SJCRH30 (cell line): ENCODE measurements around the gene ERICH6. TPM values are rescaled to one million over a fixed set of nuclear protein-coding genes. Genes with fewer than 3 reads are reported as not detected.
"Not testable (repeated sequence)": the region's sequence is repeated elsewhere in the genome, so short reads cannot be mapped to it uniquely, and the experiment has no call there.

Experiments used
- DNase-seq, 2 experiments: peaks; one replicate each; pipeline ENCODE4 v3.0.0-alpha.2; 2015 to 2020
- H3K27ac ChIP-seq: fragments of 250-450 bp; sonication (Bioruptor Pico); 2 replicates; pipeline ENCODE4 v1.5.1; 2020; ENCODE audit warnings: mild to moderate bottlenecking, moderate library complexity
- H3K27me3 ChIP-seq: fragments of 250-450 bp; sonication (Bioruptor Pico); 2 replicates; pipeline ENCODE4 v1.5.1; 2020; ENCODE audit warnings: mild to moderate bottlenecking, moderate library complexity
- H3K36me3 ChIP-seq: fragments of 250-450 bp; sonication (Bioruptor Pico); 2 replicates; pipeline ENCODE4 v1.5.1; 2020; ENCODE audit warnings: mild to moderate bottlenecking, moderate library complexity
- H3K4me1 ChIP-seq: fragments of 250-450 bp; sonication (Bioruptor Pico); 2 replicates; pipeline ENCODE4 v1.5.1; 2020; ENCODE audit warnings: mild to moderate bottlenecking, moderate library complexity
- H3K4me3 ChIP-seq: fragments of 250-450 bp; sonication (Bioruptor Pico); 2 replicates; pipeline ENCODE4 v1.5.1; 2020; ENCODE audit warnings: mild to moderate bottlenecking, moderate library complexity
- H3K9me3 ChIP-seq: fragments of 250-450 bp; sonication (Bioruptor Pico); replicated peaks from 2 replicates; pipeline ENCODE4 v1.5.1; 2020; ENCODE audit warnings: mild to moderate bottlenecking, moderate library complexity
- total RNA-seq: library from RNA; depleted of rRNA; stranded (reverse); fragments of >200 nt; shearing (Covaris generic); gene quantifications from 2 replicates; pipeline ENCODE4 v1.2.3, GENCODE V29; 2014; rRNA removed

ERICH6 gene
- total RNA-seq, 1 experiment from 2014 or later, result not detected

- Histone ChIP-seq H3K27me3 (no peaks in the 10 kb centered on the region), H3K9me3 (no peaks in the 10 kb centered on the region), H3K4me3 (no peak overlapping the region), H3K4me1 (0 out of 2 replicates have a peak, but pooled peaks cover 3% of the 10 kb centered on the region), H3K36me3 (peaks cover 28% of the 10 kb centered on the region), H3K27ac (no peak overlapping the region)
- DNase-seq, result no peak
These were observed 77.4 kb downstream of the ERICH6 start for GRCh38 chr3:150626148-150626930.

GRCh38 chr3:150623945-150624344 is 79.8 kb downstream of the ERICH6 start:
- no peaks in the 10 kb centered on the region for H3K27me3 ChIP-seq
- H3K9me3 ChIP-seq, result no peaks in the 10 kb centered on the region
- H3K27ac ChIP-seq, result no peak overlapping the region
- 0 out of 2 replicates have a peak, but pooled peaks cover 3% of the 10 kb centered on the region for H3K4me1 ChIP-seq
- DNase-seq, result no peak
- H3K36me3 ChIP-seq, result peaks cover 20% of the 10 kb centered on the region
- H3K4me3 ChIP-seq, result no peak overlapping the region

GRCh38 chr3:150622955-150623354 is 80.8 kb downstream of the ERICH6 start:
- peaks cover 22% of the 10 kb centered on the region for H3K36me3 ChIP-seq
- DNase-seq, H3K9me3 ChIP-seq, H3K4me3 ChIP-seq, H3K4me1 ChIP-seq, H3K27me3 ChIP-seq, H3K27ac ChIP-seq: not testable (repeated sequence)

GRCh38 chr3:150620002-150620689 is 83.6 kb downstream of the ERICH6 start:
- H3K4me1 ChIP-seq, result 0 out of 2 replicates have a peak, but pooled peaks cover 3% of the 10 kb centered on the region
- H3K27ac ChIP-seq, result no peak overlapping the region
- peaks cover 13% of the 10 kb centered on the region for H3K36me3 ChIP-seq
- H3K27me3 ChIP-seq, result no peaks in the 10 kb centered on the region
- no peak overlapping the region for H3K4me3 ChIP-seq
- no peak for DNase-seq
- no peaks in the 10 kb centered on the region for H3K9me3 ChIP-seq

- Histone ChIP-seq H3K27ac (no peak overlapping the region), H3K36me3 (peaks cover 18% of the 10 kb centered on the region), H3K9me3 (no peaks in the 10 kb centered on the region), H3K4me1 (no peaks in the 10 kb centered on the region), H3K4me3 (no peak overlapping the region), H3K27me3 (no peaks in the 10 kb centered on the region)
- DNase-seq, result no peak
These were observed 89.8 kb downstream of the ERICH6 start for GRCh38 chr3:150613709-150614480.

GRCh38 chr3:150613034-150613433 is 90.7 kb downstream of the ERICH6 start:
- DNase-seq, result no peak
- Histone ChIP-seq H3K27me3 (no peaks in the 10 kb centered on the region), H3K36me3 (peaks cover 16% of the 10 kb centered on the region), H3K27ac (no peak overlapping the region), H3K4me1 (no peaks in the 10 kb centered on the region), H3K9me3 (no peaks in the 10 kb centered on the region), H3K4me3 (no peak overlapping the region)

- Histone ChIP-seq H3K27me3 (no peaks in the 10 kb centered on the region), H3K27ac (no peak overlapping the region), H3K4me3 (no peak overlapping the region), H3K9me3 (no peaks in the 10 kb centered on the region), H3K4me1 (0 out of 2 replicates have a peak, but pooled peaks cover 3% of the 10 kb centered on the region), H3K36me3 (peaks cover 16% of the 10 kb centered on the region)
- no peak for DNase-seq
These were observed 91.2 kb downstream of the ERICH6 start for GRCh38 chr3:150612494-150612893.

GRCh38 chr3:150611666-150612065 is 92.1 kb downstream of the ERICH6 start:
- 0 out of 2 replicates have a peak, but pooled peaks cover 3% of the 10 kb centered on the region for H3K4me1 ChIP-seq
- no peak for DNase-seq

GRCh38 chr3:150610785-150611184 is 92.9 kb downstream of the ERICH6 start:
- 0 out of 2 replicates have a peak, but pooled peaks cover 3% of the 10 kb centered on the region for H3K4me1 ChIP-seq
- H3K9me3 ChIP-seq, result no peaks in the 10 kb centered on the region
- DNase-seq, result no peak
- H3K36me3 ChIP-seq, result peaks cover 15% of the 10 kb centered on the region; the same call in 1 of the 2 replicates
- H3K27me3 ChIP-seq, result no peaks in the 10 kb centered on the region
- no peak overlapping the region for H3K27ac ChIP-seq
- no peak overlapping the region for H3K4me3 ChIP-seq

More at GRCh38 chr3:150611666-150612065, 92.1 kb downstream of the ERICH6 start:
- Histone ChIP-seq H3K9me3 (no peaks in the 10 kb centered on the region), H3K27ac (no peak overlapping the region), H3K27me3 (no peaks in the 10 kb centered on the region), H3K4me3 (no peak overlapping the region), H3K36me3 (peaks cover 14% of the 10 kb centered on the region)

GRCh38 chr3:150609988-150610387 is 93.7 kb downstream of the ERICH6 start:
- Histone ChIP-seq H3K36me3 (peaks cover 15% of the 10 kb centered on the region; the same call in 1 of the 2 replicates), H3K27ac (no peak overlapping the region), H3K4me3 (no peak overlapping the region), H3K9me3 (no peaks in the 10 kb centered on the region), H3K27me3 (no peaks in the 10 kb centered on the region), H3K4me1 (0 out of 2 replicates have a peak, but pooled peaks cover 3% of the 10 kb centered on the region)
- DNase-seq, result no peak

Other genes with a start within 250 kb of the ERICH6 start
- gene SERP1, start 157.4 kb downstream of the ERICH6 start, total RNA-seq, result 72.7 and 80.3 TPM in 2 replicates
- gene EIF2A, start 157.1 kb downstream of the ERICH6 start, total RNA-seq, result 130 and 139 TPM in 2 replicates
- gene SELENOT, start 100.6 kb downstream of the ERICH6 start, total RNA-seq, result 121 and 133 TPM in 2 replicates
- 33.0 and 36.4 TPM in 2 replicates for gene SIAH2, start 59.2 kb upstream of the ERICH6 start, total RNA-seq
- not detected in 2 replicates for gene MINDY4B, start 201.5 kb upstream of the ERICH6 start, total RNA-seq